NCI-H226 (cell line): ENCODE data around the gene OIT3.
"Not testable (repeated sequence)": the region's sequence is repeated elsewhere in the genome, so short reads cannot be mapped to it uniquely, and the experiment has no call there.

Experiments used
- DNase-seq: peaks from one replicate; pipeline ENCODE4 v3.0.0-alpha.2; 2015

The OIT3 gene

DNA sequence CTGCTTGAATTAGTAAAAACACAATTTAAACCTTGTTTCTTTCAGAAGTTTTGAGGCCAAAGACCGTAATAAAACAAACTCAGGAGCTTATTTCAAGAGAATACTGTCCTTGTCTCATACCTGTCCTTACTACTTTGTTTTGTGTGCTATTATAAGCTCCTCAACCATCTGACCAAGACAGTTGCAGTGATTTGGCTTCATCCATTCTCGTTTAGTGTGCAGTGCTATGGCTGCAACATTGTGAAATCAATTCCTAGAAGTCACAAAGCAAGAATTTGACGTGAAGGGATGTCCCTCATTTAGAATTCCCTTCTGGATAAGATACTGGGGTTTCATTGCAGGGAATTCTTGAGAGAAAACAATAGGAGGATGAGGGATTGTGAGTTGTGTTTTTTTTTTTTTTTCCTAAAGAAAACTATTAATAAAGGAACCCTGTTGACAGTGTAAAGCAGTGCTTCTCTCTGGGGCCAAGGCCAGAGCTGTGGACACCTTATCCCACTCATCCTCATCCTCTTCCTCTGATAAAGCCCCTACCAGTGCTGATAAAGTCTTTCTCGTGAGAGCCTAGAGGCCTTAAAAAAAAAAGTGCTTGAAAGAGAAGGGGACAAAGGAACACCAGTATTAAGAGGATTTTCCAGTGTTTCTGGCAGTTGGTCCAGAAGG lies at the start of gene OIT3:
OIT3 (plus strand) TSS at position 604 of the 663 bp plus-strand sequence. CDS start 60 bp downstream, outside the sequence.
- DNase-seq: no peak

DNA sequence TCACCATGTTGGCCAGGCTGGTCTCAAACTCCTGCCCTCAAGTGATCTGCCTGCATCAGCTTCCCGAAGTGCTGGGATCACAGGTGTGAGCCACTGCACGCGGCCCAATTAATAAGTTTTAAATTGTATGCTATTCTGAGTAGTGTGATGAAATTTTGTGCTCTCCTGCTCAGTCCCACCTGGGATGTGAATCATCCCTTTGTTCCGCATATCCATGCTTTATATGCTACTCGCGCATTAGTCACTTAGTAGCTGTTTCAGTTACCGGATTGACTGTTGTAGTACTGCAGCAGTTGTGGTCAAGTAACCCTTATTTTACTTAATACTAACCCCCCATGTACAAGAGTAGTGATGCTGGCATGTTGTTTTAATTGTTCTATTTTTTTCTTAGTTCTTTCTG lies 47.3 kb upstream of the OIT3 start:
- DNase-seq: peak; percentile 80

DNA sequence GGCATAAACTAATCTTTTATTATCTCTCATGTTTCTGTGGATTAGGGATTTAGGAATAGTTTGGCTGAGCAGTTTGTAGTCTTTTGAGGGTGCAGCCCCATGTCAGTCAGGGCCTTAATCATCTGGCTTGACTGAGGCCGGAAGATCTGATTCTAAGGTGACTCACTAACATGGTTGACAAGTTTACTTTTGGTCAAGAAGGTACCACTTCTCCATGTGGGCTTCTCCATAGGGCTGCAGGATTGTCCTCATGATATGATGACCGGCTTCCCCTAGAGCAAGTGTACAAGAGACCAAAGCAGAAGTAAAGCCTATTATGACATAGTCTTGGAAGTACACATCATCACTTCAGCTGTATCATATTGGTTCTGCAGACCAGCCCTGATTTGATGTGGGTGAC lies 45.9 kb upstream of the OIT3 start:
- no peak for DNase-seq

DNA sequence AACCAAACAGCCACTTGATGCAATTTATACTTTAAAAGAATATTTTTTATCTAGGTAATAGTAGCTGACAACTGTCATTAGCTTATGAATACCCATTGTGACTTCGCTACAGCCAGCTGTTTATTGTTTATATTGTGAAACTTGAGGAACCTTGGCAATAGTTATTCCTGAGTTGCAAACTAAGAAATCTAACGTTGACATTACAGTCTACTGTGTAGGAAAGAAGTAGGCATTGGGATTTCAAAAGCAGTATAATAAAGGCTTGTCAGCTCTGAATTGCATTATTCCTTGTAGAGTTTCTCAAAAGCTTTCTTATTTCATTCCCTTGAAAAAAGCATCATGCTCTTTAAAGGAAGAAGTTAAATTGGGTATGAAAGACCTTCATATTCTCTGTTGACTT lies 42.7 kb upstream of the OIT3 start:
- no peak for DNase-seq

- no peak for DNase-seq
Measured at GRCh38 chr10:72851509-72851908, 42.0 kb upstream of the OIT3 start.

DNA sequence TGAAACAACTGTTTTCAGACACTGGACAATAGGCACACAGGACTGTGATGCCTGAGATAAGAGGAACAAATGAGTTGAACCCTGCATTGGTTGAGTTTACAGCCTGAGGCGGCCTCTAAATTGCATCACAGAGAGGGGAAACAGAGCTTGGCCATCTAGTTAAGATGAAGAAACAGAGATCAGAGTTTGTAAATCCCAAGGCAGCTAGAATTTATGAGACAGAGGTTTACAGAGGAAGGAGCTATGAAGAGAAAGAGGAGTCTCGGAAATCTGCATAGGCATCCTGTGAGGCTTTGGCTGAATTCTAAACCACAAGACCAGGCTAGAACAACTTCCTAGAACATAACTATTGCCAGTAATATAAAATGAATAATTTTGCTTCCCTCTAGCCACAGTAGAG lies 41.0 kb upstream of the OIT3 start:
- no peak for DNase-seq

- no peak for DNase-seq
Measured at GRCh38 chr10:72855129-72855528, 38.4 kb upstream of the OIT3 start.

DNA sequence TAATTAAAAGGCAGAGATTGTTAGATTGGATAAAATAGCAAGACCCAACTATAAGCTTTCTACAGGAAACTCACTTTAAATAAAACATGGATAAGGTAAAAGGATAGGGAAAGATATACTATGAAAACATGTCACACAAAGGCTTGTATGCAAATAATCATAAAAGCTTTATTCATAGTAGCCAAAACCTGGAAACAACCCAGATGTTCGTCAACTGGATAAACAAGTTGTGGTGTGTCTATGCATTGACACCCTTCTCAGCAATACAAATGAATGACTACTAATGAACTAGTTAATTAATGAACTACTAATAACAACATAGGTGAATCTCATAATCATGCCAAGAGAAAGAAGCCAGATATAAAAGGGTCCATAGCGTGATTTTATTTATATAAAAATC lies 37.7 kb upstream of the OIT3 start:
- no peak for DNase-seq

GRCh38 chr10:72858067-72858466 lies 35.5 kb upstream of the OIT3 start:
- no peak for DNase-seq

GRCh38 chr10:72862957-72863356 lies 30.6 kb upstream of the OIT3 start:
- no peak for DNase-seq

- peak; percentile 14 for DNase-seq
Measured at GRCh38 chr10:72875250-72876055, 18.1 kb upstream of the OIT3 start.

- DNase-seq: no peak
Measured at GRCh38 chr10:72879245-72879644, 14.3 kb upstream of the OIT3 start.

DNA sequence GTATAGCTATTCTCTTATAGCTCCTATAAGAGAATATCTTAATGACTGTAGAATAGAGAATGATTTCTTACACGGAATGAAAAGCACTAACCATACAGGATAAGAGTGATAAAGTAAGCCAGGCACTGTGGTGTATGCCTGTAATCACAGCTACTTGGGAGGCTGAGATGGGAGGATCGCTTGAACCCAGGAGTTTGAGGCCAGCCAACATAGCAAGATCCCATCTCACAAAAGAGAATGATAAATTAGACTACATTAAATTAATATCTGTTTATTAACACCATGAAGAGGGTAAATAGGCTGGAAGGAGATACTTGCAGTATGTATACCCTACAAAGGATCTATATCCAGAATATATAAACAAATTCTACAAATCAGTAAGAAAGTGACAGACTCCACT lies 12.2 kb upstream of the OIT3 start:
- DNase-seq: no peak

DNA sequence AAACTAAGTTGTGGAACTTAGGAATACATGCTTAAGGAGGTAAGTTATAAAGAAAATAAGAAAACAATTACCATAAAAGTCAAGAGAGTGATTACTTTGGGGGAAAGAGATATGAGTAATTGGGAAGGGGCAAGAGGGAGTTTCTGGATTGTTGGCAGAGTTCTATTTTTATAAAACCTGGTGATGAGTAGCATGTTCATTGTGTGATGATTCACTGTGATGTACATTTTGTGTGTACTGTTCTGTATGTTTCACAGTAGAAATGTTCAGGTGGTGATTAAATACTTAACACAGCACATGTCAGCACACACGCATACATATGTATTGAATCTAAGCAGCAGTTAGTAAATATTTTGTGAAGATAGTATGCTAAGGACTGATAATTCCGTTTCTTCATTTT lies 9.7 kb upstream of the OIT3 start:
- no peak for DNase-seq

- DNase-seq: no peak
Measured at GRCh38 chr10:72885953-72886352, 7.6 kb upstream of the OIT3 start.

GRCh38 chr10:72886621-72887020 lies 6.9 kb upstream of the OIT3 start:
- DNase-seq: no peak

DNA sequence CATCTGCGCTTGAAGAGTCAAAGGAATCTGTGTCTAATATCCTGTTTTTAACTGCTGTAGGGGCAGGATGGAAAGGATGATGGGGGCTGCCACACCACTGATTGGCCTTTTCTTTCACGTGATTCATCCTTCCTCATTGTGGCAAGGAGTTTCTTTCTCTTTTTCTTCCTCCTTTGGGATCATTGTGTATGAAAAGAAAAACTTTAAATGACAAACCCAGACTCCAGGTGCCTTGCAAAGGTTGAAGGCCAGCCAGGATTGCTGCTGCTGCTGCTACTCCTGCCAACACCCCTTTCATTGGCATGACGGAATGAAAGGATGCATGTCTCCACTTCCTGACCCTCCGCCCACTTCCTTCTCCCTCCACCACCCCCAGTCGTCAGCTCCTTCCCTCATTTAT lies 6.5 kb upstream of the OIT3 start:
- no peak for DNase-seq

GRCh38 chr10:72888151-72888638 lies 5.3 kb upstream of the OIT3 start:
- no peak for DNase-seq

- DNase-seq: peak; percentile 33
Measured at GRCh38 chr10:72889391-72889831, 4.1 kb upstream of the OIT3 start.

DNA sequence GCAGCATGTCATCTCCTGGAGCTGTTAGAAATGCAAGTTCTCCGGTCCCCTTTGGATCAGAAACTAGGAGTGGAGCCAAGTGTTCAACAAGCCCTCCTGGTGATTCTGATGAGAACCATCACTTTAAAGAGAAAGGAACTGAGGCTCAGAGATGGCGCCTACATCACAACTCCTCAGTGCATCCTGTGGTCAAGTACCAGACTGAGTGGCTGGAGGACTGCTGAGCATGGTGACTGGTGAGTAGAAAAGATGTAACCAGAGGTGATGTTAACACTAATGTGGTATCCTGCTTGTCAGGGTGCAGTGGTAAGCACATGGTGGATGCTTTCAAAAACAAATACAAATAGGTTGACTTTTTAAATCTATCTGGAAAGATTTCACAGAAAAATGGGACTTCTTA lies 3.5 kb upstream of the OIT3 start:
- no peak for DNase-seq

DNA sequence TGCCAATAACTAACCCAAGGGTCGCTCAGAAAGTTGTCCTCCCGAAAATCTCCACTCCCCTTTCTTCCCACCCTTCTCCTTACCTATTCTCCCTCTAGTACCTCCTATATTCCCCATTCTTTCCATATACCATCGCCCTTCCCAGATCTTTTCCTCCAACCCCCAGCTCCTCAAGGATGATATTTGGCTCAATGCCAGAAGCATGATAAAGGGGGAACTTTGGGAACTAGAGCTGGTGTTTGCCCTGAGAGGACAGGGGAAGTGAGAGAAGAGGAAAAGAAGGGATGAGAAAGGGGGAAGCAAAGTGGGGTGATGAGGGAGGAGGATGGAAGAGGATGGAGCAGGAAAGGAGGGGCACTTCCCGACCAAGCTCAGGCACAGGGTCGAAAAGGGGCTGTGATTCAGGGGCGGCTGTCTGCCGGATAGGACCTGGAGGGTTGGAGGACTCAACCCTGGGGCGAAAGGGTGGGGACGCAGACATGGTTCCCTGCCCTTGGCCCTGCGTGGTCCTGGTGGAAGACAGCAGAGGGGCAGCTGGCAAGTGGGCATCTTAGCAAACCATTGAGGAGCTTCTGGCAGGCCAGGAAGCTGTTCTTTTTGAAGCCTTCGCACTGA lies 1.8 kb downstream of the OIT3 start:
- no peak for DNase-seq

GRCh38 chr10:72898616-72899015 lies 5.1 kb downstream of the OIT3 start:
- no peak for DNase-seq

GRCh38 chr10:72899545-72899944 lies 6.0 kb downstream of the OIT3 start:
- DNase-seq: no peak

DNA sequence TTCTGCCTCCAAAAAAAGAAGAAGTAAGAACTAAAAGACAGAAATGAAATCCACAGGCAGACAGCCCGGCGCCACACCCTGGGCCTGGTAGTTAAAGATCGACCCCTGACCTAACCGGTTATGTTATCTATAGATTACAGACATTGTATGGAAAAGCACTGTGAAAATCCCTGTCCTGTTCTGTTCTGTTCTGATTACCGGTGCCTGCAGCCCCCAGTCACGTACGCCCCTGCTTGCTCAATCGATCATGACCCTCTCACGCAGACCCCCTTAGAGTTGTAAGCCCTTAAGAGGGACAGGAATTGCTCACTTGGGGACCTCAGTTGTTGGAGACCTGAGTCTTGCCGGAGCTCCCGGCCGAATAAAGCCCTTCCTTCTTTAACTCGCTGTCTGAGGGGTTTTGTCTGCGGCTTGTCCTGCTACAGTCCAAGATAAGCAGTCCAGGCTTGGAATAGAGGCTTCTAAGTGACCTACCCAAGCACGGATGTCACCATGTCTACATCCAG lies 10.5 kb downstream of the OIT3 start:
- not testable (repeated sequence) for DNase-seq
